ENCODE measurements around the gene LRRC74B.
A peak's percentile ranks its signal among the peaks of the same experiment; 100 is the strongest.
"Not testable (repeated sequence)": the region's sequence is repeated elsewhere in the genome, so short reads cannot be mapped to it uniquely, and the experiment has no call there.

Gene LRRC74B

DNA sequence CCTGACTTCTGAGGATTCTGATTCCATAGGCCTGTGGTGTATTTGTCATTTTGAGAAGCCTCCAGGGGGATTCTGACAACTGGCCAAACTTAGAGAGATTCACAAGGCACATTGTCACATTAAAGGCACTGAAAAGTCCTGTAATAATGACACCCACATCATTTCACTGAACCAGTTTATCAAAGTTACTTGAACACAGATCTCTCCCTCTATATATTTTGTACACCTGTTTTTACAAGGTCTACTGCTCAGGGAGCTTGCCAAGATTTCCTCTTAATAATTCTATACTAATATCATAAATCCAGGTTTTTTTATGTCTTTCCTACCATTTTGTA is 50.0 kb downstream of the LRRC74B start:
- no peak for DNase-seq (ENCODE audit: low spot score)

GRCh38 chr22:21096878-21097277 is 51.1 kb downstream of the LRRC74B start:
- H3K27ac ChIP-seq; DNase-seq (ENCODE audit: low spot score); H3K4me3 ChIP-seq: not testable (repeated sequence)

More for the DNA sequence above, 50.0 kb downstream of the LRRC74B start:
- TF ChIP-seq CTCF (IDR thresholded peaks at IDR 0.05) = no peak
- Histone ChIP-seq H3K27ac (no peak overlapping the region), H3K4me3 (no peak overlapping the region)

DNA sequence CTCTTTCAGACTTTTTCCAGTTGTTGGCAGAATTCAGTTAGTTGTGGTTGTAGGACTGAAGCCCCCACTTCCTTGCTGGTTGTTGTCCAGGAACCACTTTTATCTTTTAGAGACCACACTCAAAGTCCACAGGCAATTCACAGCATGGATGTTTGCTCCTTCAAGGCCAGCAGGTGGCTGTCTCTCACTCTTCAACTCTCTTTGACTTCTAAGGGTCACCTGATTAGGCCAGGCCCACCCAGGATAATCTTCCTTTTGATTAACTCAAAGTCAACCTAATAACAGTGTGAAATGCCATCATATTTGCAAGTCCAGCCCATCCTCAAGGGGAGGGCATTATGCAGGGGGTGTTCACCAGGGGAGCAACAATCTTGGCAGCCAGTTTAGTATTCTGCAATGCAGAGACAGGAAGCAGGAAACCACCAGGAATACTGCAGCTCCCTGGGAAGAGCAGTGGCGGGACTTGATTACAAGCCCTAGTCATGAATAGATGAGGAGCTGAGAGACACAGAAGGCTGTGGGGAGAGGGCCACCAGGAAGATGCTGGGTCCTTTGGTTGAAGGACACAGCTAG is 52.4 kb downstream of the LRRC74B start:
- no peak for TF ChIP-seq CTCF (IDR thresholded peaks at IDR 0.05)
- Histone ChIP-seq H3K4me3 (no peak overlapping the region), H3K27ac (no peak overlapping the region)
- DNase-seq (ENCODE audit: low spot score) = no peak

DNA sequence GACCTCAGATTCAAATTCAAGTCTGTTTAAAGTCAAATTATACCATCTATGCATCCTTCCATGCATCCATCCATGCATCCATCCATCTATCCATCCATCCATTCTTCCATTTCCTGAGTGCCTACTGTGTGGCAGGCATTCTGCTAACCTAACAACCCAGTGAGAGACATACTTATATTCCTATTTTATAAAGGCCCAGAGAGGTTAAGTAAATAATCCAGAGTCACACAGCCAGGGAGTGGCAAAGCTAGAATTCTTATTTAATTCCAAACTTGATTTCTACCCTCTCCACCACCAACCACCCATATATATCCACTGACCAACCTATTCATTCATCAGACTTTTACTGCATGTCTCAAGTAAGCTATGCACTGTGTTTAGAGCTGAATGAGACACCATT is 53.8 kb downstream of the LRRC74B start:
- H3K4me3 ChIP-seq = no peak overlapping the region
- no peak for TF ChIP-seq CTCF (IDR thresholded peaks at IDR 0.05)
- no peak for DNase-seq (ENCODE audit: low spot score)
- no peak overlapping the region for H3K27ac ChIP-seq

- DNase-seq (ENCODE audit: low spot score) = no peak
- no peak for TF ChIP-seq CTCF (IDR thresholded peaks at IDR 0.05)
- Histone ChIP-seq H3K27ac (no peak overlapping the region), H3K4me3 (no peak overlapping the region)
Measured at GRCh38 chr22:21100149-21101032, 54.6 kb downstream of the LRRC74B start.

DNA sequence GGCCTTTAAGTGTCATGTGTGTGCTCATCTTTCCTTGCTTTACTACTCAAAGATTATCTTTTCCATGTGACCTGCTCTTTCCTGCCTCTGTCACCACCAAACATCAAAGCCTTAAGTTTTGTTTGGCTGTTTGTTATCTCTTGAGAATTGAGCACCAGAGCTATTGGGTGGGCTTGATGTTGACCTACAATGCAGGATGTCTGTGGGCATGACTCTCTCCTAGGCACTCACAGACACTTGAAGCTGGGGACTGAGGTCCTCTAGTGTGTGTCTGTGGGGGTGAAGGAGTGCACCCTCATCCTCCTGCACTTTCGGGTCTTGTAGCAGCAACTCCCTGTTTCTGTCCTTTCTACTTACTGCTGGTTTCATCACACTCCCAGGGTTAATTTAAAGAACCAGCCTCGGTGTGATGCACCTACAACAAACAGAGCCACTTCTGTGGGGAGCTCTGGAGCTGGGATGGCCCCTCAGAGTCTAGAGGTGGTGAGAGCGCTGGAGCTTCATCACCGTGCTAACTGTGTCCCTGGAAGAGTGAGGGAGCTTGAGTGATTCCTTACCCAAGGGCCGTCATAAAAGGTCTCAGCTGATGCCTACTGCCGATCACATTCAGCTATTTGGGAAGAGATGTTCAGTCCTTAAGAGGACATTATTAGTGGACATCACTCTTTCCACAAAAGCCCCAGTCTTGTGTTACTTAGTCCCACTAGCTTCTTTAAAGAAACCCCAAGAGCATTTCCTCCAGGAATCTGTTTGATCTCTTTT is 56.3 kb downstream of the LRRC74B start:
- DNase-seq (ENCODE audit: low spot score) = no peak
- no peak for TF ChIP-seq CTCF (IDR thresholded peaks at IDR 0.05)
- no peak overlapping the region for H3K4me3 ChIP-seq
- no peak overlapping the region for H3K27ac ChIP-seq

DNA sequence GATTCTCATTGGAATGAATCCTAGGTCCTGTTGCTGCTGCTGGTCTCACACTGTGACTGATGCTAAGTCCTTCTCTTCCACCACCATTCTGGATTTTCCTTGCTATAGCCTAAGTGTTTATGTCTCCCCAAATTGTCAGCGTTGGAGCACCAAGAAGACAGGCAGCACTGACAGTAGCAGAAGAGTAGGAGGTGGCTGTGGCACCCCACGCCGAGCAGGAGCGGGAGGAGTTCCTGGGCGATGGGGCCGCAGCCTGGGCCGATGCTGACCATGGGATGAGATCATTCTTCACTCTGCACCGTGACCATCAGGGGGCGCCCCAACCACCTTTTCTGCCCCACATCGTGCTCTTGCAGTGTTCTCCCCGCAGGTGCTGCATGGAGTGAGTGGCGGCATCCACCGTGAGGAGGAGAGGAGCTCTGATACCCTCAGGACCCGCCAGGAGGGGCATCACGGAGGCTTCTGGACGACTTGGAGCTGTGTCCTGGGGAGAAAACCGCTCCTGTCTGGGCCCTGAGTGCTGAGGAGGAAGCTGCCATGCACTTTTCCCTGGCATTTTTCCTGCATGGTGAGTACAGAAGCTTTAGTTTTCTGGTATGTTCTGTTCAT is 57.0 kb downstream of the LRRC74B start:
- no peak for DNase-seq (ENCODE audit: low spot score)
- peak; percentile 59 for TF ChIP-seq CTCF (IDR thresholded peaks at IDR 0.05)
- H3K27ac ChIP-seq = no peak overlapping the region
- H3K4me3 ChIP-seq = peak overlapping the region; percentile 11

Data from coronary artery (tissue), 2 donors.